Fibroblast of the conjunctiva (primary cell): ENCODE results near the gene TENM4.

Experiments used
- DNase-seq: peaks from one replicate; pipeline ENCODE4 v3.0.0-alpha.2; 2010; ENCODE audit warnings: low read depth

The TENM4 gene

GRCh38 chr11:79447038-79447786 is 6.4 kb upstream of the TENM4 start:
- DNase-seq: no peak

GRCh38 chr11:79444923-79445322 is 4.1 kb upstream of the TENM4 start:
- DNase-seq: no peak

GRCh38 chr11:79441461-79441875 is 638 bp upstream of the TENM4 start:
- DNase-seq: no peak

GRCh38 chr11:79439886-79440570 is 802 bp downstream of the TENM4 start:
- DNase-seq: no peak

GRCh38 chr11:79439410-79439885 is 1.4 kb downstream of the TENM4 start:
- no peak for DNase-seq

GRCh38 chr11:79438631-79439409 is 2.0 kb downstream of the TENM4 start:
- no peak for DNase-seq

- no peak for DNase-seq
These were observed 2.7 kb downstream of the TENM4 start for GRCh38 chr11:79437981-79438630.

GRCh38 chr11:79437278-79437980 is 3.4 kb downstream of the TENM4 start:
- DNase-seq: no peak

- no peak for DNase-seq
These were observed 3.9 kb downstream of the TENM4 start for GRCh38 chr11:79436919-79437277.

- no peak for DNase-seq
These were observed 6.5 kb downstream of the TENM4 start for GRCh38 chr11:79434283-79434682.

- DNase-seq: no peak
These were observed 8.7 kb downstream of the TENM4 start for GRCh38 chr11:79432138-79432537.

- DNase-seq: no peak
These were observed 9.3 kb downstream of the TENM4 start for GRCh38 chr11:79431535-79431934.

- DNase-seq: no peak
These were observed 10.6 kb downstream of the TENM4 start for GRCh38 chr11:79430280-79430679.

GRCh38 chr11:79428406-79428805 is 12.4 kb downstream of the TENM4 start:
- DNase-seq: no peak

GRCh38 chr11:79427611-79428327 is 13.1 kb downstream of the TENM4 start:
- no peak for DNase-seq

GRCh38 chr11:79427126-79427525 is 13.7 kb downstream of the TENM4 start:
- DNase-seq: no peak

GRCh38 chr11:79425463-79425862 is 15.4 kb downstream of the TENM4 start:
- no peak for DNase-seq

- no peak for DNase-seq
These were observed 17.1 kb downstream of the TENM4 start for GRCh38 chr11:79423736-79424135.

GRCh38 chr11:79422866-79423265 is 18.0 kb downstream of the TENM4 start:
- no peak for DNase-seq

GRCh38 chr11:79421820-79422219 is 19.0 kb downstream of the TENM4 start:
- no peak for DNase-seq

- DNase-seq: no peak
These were observed 21.7 kb downstream of the TENM4 start for GRCh38 chr11:79419120-79419519.
